Activated CD4-positive, alpha-beta T cell treated with anti-CD3 and anti-CD28 coated beads, Interleukin-2, amount 50 U/mL, for 4 hours (primary cell): ENCODE results near the gene MINPP1.
"Not testable (repeated sequence)": the region's sequence is repeated elsewhere in the genome, so short reads cannot be mapped to it uniquely, and the experiment has no call there.

Source experiments
- DNase-seq, 2 experiments: peaks; one replicate each; pipeline ENCODE4 v3.0.0-alpha.2; 2020

MINPP1 gene

GRCh38 chr10:87578160-87578841, 73.6 kb downstream of the MINPP1 start:
- DNase-seq, result no peak

- no peak for DNase-seq
These were observed 74.2 kb downstream of the MINPP1 start for GRCh38 chr10:87578842-87579401.

GRCh38 chr10:87579563-87579962, 74.9 kb downstream of the MINPP1 start:
- DNase-seq, result no peak

DNA sequence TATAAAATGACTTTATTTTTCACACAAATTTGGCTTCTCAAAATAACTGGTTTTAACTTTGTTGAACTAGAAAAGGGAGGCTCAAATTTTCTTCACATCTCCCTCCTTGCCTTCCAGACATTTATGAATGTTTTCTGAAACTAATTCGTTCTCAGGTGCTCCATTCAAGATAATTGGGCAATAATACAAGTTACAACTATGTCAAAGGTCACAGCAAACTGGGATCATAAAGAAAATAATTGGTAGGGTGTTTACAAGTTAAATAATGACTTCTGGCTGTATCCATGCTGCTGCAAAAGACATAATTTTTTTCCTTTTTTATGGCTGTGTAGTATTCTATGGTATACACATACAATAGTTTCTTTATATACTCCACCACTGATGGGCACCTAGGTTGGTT, 75.3 kb downstream of the MINPP1 start:
- DNase-seq, result no peak

GRCh38 chr10:87585565-87586514, 81.1 kb downstream of the MINPP1 start:
- no peak for DNase-seq

- DNase-seq, result no peak
These were observed 85.0 kb downstream of the MINPP1 start for GRCh38 chr10:87589645-87590051.

DNA sequence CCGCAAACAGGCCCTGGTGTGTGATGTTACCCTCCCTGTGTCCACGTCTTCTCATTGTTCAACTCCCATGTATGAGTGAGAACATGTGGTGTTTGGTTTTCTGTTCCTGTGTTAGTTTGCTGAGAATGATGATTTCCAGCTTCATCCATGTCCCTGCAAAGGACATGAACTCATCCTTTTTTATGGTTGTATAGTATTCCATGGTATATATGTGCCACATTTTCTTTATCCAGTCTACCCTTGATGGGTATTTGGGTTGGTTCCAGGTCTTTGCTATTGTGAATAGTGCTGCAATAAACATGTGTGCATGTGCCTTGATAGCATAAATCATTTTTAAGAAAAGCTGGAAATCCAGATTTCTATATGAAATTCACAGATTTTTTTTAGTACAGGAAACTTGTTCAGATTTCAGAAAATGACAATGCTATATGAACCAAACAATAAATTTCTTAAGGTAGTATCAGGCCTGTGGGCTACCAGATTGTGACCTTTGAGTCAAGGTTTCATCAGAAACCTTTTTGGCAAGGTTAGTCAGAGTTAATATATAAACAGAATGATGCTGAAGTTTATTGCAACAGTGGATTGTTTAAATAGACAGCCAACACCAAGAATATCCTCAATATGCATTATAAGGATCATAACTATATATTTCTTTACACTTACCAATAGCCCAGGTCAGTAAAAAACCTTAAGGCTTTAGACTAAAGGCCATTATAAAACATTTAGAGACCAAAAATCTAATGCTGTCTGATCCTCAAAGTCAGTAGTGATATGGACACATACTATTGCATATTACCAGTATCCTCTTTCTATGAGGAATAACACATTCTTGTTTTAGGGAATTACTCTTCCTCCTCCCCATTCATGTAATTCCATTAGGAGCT, 86.3 kb downstream of the MINPP1 start:
- DNase-seq, result no peak

- no peak for DNase-seq
These were observed 86.8 kb downstream of the MINPP1 start for GRCh38 chr10:87591589-87591886.

DNA sequence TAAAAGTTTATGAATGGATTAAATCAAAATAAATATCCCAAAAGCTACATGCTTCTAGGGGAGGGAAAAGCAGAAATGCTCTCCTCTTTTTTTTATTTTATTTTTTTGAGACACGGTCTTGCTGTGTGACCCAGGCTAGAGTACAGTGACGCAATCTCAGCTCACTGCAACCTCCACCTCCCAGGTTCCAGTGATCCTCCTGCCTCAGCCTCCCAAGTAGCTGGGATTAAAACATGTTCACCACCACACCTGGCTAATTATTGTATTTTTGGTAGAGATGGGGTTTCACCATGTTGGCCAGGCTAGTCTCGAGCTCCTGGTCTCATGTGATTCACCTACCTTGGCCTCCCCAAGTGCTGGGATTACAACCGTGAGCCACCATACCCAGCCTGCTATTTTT, 88.2 kb downstream of the MINPP1 start:
- DNase-seq, result not testable (repeated sequence)

- no peak for DNase-seq
These were observed 89.0 kb downstream of the MINPP1 start for GRCh38 chr10:87593702-87594101.

DNA sequence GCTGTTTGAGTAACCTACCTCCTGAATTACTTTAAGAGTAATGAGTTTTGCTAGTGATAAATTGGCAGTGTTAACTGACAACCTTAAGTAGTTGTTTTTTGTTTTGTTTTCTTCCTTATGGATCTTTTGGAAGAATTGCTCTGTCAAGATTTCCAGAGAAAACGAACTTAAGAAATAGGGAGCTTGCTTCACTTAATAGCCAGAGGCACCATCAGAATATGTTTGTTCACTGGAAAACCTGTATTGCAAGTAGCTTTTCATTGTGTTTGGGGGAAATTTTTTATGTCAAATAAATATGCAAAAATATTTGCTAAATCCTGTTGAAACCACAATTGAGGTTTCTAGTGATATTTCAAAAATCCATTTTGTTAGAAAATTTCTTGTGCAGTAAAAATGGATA, 89.5 kb downstream of the MINPP1 start:
- no peak for DNase-seq

- DNase-seq, result no peak
These were observed 90.2 kb downstream of the MINPP1 start for GRCh38 chr10:87594864-87595263.

- no peak for DNase-seq
These were observed 91.7 kb downstream of the MINPP1 start for GRCh38 chr10:87596351-87596750.

DNA sequence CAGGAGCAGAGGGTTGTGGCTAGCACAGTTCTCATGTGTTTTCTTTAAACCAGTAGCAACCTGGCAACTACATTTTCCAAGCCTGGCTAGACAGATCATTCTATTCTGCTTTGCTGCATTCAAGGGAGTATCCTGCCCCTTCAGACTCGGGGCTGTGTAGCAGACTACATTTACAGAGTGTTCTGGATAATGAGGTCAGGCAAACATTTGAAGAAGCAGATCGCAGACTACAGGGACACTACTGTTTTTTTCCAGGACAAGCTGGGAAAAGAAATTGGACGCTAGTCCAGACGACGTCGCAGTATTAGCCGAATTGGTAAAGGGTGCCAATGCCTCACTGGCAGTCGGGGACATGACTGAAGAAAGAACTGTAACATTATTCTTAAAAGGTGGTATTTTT, 94.0 kb downstream of the MINPP1 start:
- DNase-seq, result no peak

GRCh38 chr10:87600581-87600980, 95.9 kb downstream of the MINPP1 start:
- no peak for DNase-seq
